ENCODE results near the gene ARHGAP23. TPM values are rescaled to one million over a fixed set of nuclear protein-coding genes. Genes with fewer than 3 reads are reported as not detected.

Gene ARHGAP23
- total RNA-seq, result 93.3 and 107 TPM in 2 replicates

DNA sequence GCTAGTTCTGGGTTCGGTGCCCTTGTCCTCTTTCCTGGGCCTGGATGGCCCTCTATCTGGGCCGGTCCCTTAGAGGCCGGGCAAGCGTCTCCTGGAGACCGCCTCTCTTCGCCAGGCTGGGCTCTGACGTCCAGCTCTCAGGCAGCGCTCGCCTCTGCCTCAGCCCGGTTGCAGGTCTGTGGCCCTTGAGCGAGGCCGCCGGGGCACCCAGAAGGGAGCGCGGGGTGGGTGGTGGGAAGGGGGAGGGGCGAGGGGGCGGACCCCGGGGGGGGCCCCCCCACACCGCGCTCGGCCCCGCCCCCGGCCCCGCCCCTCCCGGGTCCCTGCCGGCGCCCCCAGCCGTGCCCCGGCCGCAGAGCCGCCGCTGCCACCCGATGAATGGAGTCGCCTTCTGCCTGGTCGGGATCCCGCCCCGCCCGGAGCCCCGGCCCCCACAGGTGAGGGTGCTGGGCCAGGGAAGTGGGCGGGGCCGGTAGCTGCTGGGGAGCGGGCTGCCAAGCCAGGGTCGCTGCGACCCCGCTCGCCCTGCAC is at the start of gene ARHGAP23:
ARHGAP23 (plus strand) TSS at position 353 of the 531 bp plus-strand sequence; CDS start at position 375, 22 bp downstream.

Other genes starting within 250 kb of the ARHGAP23 start
- gene TBC1D3, start 235.9 kb upstream of the ARHGAP23 start, total RNA-seq, result not detected in 2 replicates
- gene MRPL45, start 131.3 kb upstream of the ARHGAP23 start, total RNA-seq, result 29.9 and 31.7 TPM in 2 replicates
- gene GPR179, start 84.5 kb upstream of the ARHGAP23 start, total RNA-seq, result not detected in 2 replicates
- gene SOCS7, start 76.6 kb upstream of the ARHGAP23 start, total RNA-seq, result 13.7 and 21.6 TPM in 2 replicates
- gene SRCIN1, start 177.5 kb downstream of the ARHGAP23 start, total RNA-seq, result under 0.01 TPM in 1 of 2 replicates, not detected in the other
- 0.85 and 1.5 TPM in 2 replicates for gene EPOP, start 246.5 kb downstream of the ARHGAP23 start, total RNA-seq